Dendritic cell treated with granulocyte-macrophage colony-stimulating factor and Interleukin-4, amounts not matched to agents 40 ng/mL and 50 ng/mL, for 4 days (primary cell): ENCODE data around the gene KLK1.

ENCODE experiments used
- H3K27ac Mint-ChIP-seq: one replicate; pipeline ENCODE4 v1.8.0; 2022; ENCODE audit warnings: mild to moderate bottlenecking, mixed read lengths
- H3K27me3 Mint-ChIP-seq: one replicate; pipeline ENCODE4 v1.8.0; 2022; ENCODE audit warnings: mild to moderate bottlenecking, mixed read lengths
- H3K36me3 Mint-ChIP-seq: one replicate; pipeline ENCODE4 v1.8.0; 2022; ENCODE audit warnings: low read depth, mixed read lengths
- H3K4me1 Mint-ChIP-seq: one replicate; pipeline ENCODE4 v1.8.0; 2022; ENCODE audit warnings: low read depth, mixed read lengths
- H3K4me3 Mint-ChIP-seq: one replicate; pipeline ENCODE4 v1.8.0; 2022; ENCODE audit warnings: mild to moderate bottlenecking, moderate library complexity, mixed read lengths
- H3K9me3 Mint-ChIP-seq: one replicate; pipeline ENCODE4 v1.8.0; 2022; ENCODE audit warnings: mixed read lengths
- intact Hi-C: fragments of 100-400 bp; cut with micrococcal nuclease; formaldehyde crosslinking; loops from one replicate; pipeline ENCODE4 v1.15.0; 2022

The KLK1 gene

GRCh38 chr19:50843701-50844221 is 20.2 kb upstream of the KLK1 start:
- Mint-ChIP-seq H3K9me3 (no peaks in the 10 kb centered on the region), H3K27ac (no peak overlapping the region), H3K27me3 (peaks cover 29% of the 10 kb centered on the region), H3K4me1 (no peaks in the 10 kb centered on the region), H3K36me3 (no peaks in the 10 kb centered on the region), H3K4me3 (no peak overlapping the region)
- intact Hi-C loops = no loop called here

GRCh38 chr19:50843205-50843604 is 19.6 kb upstream of the KLK1 start:
- no peaks in the 10 kb centered on the region for H3K9me3 Mint-ChIP-seq
- H3K4me1 Mint-ChIP-seq = no peaks in the 10 kb centered on the region
- H3K27ac Mint-ChIP-seq = no peak overlapping the region
- peaks cover 30% of the 10 kb centered on the region for H3K27me3 Mint-ChIP-seq
- H3K36me3 Mint-ChIP-seq = no peaks in the 10 kb centered on the region
- intact Hi-C loops = no loop called here
- no peak overlapping the region for H3K4me3 Mint-ChIP-seq

DNA sequence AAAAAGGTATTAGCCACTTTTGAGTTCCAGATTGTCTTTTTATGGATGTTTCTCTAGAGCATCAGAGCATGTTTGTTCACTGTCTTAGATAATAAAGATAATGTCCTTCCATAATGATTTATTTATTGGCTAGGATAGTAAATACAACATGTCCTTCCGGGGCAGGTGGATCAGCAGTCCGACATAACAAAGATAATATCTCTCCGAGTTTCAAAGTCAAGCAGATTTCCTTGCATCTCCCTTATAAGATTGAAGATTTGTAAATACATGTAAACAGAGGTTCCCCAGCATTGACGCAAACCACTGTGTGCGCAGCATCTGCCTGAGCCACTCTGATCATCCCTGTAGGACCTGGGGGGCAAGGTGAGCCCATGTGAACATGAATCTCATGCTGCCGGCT is 18.5 kb upstream of the KLK1 start:
- H3K36me3 Mint-ChIP-seq = no peaks in the 10 kb centered on the region
- intact Hi-C loops = no loop called here
- H3K4me1 Mint-ChIP-seq = no peaks in the 10 kb centered on the region
- peaks cover 39% of the 10 kb centered on the region for H3K27me3 Mint-ChIP-seq
- H3K4me3 Mint-ChIP-seq = no peak overlapping the region
- H3K27ac Mint-ChIP-seq = no peak overlapping the region
- H3K9me3 Mint-ChIP-seq = no peaks in the 10 kb centered on the region

DNA sequence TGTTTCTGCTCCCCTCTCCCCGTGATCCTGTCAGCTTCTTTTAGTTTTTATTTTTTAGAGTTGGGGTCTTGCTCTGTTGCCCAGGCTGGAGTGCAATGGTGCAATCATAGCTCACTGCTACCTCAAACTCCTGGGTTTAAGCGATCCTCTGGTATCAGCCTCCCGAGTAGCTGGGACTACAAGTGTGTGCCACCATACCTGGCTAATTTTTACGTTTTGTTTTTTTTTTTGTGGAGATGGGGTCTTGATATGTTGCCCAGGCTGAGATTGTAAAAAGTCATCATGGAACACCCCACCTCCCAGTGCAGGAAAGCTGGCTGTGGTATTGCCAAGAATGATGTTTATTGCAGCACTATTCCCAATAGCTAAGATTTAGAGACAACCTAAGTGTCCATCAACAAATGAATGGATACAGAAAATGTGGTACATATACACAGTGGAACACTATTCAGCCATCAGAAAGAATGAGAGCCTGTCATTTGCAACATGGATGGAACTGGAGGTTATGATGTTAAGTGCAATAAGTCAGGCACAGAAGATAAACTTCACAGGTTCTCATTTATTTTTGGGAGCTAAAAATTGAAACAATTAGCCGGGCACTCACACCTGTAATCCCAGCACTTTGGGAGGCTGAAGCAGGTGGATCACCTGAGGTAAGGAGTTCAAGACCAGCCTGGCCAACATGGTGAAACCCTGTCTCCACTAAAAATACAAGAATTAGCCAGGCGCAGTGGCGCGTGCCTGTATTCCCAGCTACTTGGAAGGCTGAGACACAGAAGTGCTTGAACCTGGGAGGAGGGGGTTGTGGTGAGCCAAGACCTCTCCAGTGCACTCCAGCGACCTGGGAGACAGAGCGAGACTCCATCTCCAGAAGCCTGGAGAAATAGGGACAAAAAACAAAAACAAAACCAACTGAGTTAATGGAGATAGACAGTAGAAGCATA is 16.4 kb upstream of the KLK1 start:
- Mint-ChIP-seq H3K27me3 (peaks cover 56% of the 10 kb centered on the region), H3K27ac (no peak overlapping the region), H3K4me3 (no peak overlapping the region), H3K9me3 (no peaks in the 10 kb centered on the region), H3K4me1 (peaks cover 9% of the 10 kb centered on the region), H3K36me3 (no peaks in the 10 kb centered on the region)
- intact Hi-C loops = no loop called here

DNA sequence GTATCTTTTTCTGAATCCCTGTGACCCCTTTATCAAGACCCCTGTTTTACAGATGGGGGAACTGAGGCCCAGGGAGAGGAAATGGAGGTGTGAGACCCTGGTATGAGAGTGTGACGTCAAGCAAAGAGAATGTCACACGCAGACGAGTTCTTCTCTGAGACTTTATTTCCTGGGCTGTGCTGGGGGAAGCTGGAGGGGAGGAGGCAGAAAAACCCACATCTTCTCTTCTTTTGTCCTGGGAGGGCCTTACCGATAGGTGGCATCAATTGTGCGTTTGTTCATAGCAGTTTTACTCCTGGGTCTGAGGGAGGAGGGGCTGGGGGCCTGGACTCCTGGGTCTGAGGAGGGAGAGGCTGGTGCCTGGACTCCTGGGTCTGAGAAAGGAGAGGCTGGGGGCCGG is 14.7 kb upstream of the KLK1 start:
- H3K9me3 Mint-ChIP-seq = no peaks in the 10 kb centered on the region
- no peak overlapping the region for H3K27ac Mint-ChIP-seq
- no peak overlapping the region for H3K4me3 Mint-ChIP-seq
- intact Hi-C loops = no loop called here
- H3K4me1 Mint-ChIP-seq = peaks cover 9% of the 10 kb centered on the region
- peaks cover 55% of the 10 kb centered on the region for H3K27me3 Mint-ChIP-seq
- no peaks in the 10 kb centered on the region for H3K36me3 Mint-ChIP-seq

GRCh38 chr19:50837300-50837699 is 13.7 kb upstream of the KLK1 start:
- Mint-ChIP-seq H3K27me3 (peaks cover 62% of the 10 kb centered on the region), H3K9me3 (no peaks in the 10 kb centered on the region), H3K36me3 (no peaks in the 10 kb centered on the region), H3K27ac (no peak overlapping the region), H3K4me3 (no peak overlapping the region), H3K4me1 (peaks cover 9% of the 10 kb centered on the region)
- intact Hi-C loops = no loop called here

- Mint-ChIP-seq H3K27me3 (peaks cover 66% of the 10 kb centered on the region), H3K36me3 (no peaks in the 10 kb centered on the region), H3K27ac (peak overlapping the region; percentile 62), H3K4me3 (peak overlapping the region; percentile 71), H3K4me1 (peaks cover 9% of the 10 kb centered on the region), H3K9me3 (no peaks in the 10 kb centered on the region)
- intact Hi-C loops = no loop called here
Measured at GRCh38 chr19:50836543-50837195, 13.1 kb upstream of the KLK1 start.

DNA sequence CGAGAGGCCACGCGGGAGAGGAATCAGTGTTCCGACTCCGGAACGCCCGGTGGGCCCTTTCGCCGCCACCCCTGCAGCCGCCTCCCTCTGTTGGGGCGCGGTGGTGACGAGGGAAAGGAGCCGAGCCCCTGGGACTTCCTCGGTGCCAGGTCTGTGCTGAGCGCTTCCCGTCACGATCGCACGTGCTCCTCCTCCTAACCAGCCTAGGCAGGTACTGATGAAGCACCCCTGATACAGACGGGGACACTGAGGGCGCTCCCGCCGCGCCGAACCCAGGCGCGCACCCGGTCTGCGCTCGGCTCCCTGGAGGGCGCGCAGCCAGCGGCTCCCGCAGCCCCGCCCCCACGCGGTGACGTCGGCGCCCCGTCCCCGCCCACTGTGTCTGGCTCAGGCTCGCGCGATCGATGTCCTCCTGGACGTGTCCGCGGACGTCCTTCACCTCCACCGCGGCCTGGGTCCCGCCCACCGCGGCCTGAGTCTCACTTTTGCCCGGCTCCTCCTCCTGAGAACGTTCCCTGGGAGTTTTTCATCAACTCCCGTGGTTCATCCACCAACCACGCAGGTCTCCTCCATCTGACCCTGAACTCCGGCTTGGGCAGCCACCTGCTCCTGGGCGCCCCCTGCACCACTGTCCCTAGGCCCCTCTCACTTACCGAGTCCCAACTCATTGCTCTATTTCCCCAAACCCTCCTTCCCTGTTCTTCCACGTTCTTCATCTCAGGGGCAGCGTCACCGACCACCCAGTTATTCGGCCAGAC is 12.4 kb upstream of the KLK1 start:
- Mint-ChIP-seq H3K36me3 (no peaks in the 10 kb centered on the region), H3K27me3 (peaks cover 69% of the 10 kb centered on the region), H3K4me3 (peak overlapping the region; percentile 71), H3K9me3 (no peaks in the 10 kb centered on the region), H3K27ac (peak overlapping the region; percentile 62), H3K4me1 (peaks cover 9% of the 10 kb centered on the region)
- intact Hi-C loops = no loop called here

DNA sequence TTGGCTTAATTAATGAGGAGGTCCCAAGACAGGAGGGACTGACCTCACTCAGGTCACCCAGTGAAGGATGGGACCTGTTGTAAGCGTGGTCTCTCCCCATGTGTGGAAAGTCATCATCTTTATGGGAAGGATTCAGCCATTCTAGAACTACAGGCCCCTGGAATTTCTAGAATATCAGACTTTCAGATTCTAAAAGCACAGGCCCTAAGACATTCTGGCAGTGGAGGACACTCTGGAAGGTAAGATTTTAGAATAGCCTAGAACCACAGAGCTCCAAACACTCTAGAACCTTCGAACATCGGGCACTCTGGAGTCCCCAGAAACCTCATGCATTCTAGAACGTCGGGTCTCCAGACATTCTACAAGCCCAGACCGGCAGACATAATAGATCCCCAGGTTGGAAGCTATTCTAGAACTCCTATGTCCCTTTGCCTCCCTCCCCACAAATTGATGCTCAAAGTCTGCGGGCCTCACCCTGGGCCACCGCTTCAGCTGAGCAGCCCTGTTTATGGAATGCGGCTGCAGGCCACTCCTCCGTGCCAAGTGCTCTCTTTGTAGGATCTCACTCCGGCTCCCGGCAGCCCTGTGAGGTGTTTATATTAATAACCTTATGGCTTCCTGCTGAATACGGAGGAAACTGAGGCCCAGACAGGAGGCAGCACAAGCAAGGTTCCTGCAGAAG is 11.7 kb upstream of the KLK1 start:
- H3K9me3 Mint-ChIP-seq = no peaks in the 10 kb centered on the region
- H3K4me1 Mint-ChIP-seq = peaks cover 9% of the 10 kb centered on the region
- intact Hi-C loops = no loop called here
- H3K4me3 Mint-ChIP-seq = peak overlapping the region; percentile 71
- H3K27ac Mint-ChIP-seq = peak overlapping the region; percentile 62
- no peaks in the 10 kb centered on the region for H3K36me3 Mint-ChIP-seq
- H3K27me3 Mint-ChIP-seq = peaks cover 69% of the 10 kb centered on the region

DNA sequence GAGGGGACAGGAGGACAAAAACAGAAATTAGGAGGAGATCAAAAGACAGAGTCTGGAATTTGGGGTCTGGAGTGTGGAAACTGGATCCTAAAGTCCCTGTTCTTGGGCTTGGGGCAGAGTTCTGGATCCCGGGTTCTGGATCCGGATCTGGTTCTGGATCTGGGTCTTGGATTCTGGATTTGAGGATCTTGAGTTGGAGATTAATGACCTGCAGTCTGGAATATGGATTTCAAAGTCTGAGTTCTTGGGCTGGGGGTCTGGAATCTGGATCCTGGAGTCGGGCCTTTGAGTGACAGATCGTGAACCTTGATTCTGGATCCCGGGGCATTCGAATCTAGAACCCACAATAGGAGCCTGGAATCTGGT is 10.2 kb upstream of the KLK1 start:
- Mint-ChIP-seq H3K36me3 (no peaks in the 10 kb centered on the region), H3K4me3 (no peak overlapping the region), H3K4me1 (peaks cover 9% of the 10 kb centered on the region), H3K9me3 (no peaks in the 10 kb centered on the region), H3K27me3 (peaks cover 65% of the 10 kb centered on the region), H3K27ac (no peak overlapping the region)
- intact Hi-C loops = no loop called here

GRCh38 chr19:50833117-50833801 is 9.7 kb upstream of the KLK1 start, which contains the start of gene KLK15:
Gene KLK15, minus strand, starts transcription at chr19:50833574. Its CDS starts 2,082 bp downstream, at chr19:50831492.
- Mint-ChIP-seq H3K9me3 (no peaks in the 10 kb centered on the region), H3K4me3 (no peak within 1 kb of the TSS), H3K4me1 (peaks cover 9% of the 10 kb centered on the region), H3K36me3 (no peaks in the 10 kb centered on the region), H3K27me3 (peaks cover 63% of the 10 kb centered on the region), H3K27ac (no peak within 1 kb of the TSS)
- intact Hi-C loops = no loop called here

DNA sequence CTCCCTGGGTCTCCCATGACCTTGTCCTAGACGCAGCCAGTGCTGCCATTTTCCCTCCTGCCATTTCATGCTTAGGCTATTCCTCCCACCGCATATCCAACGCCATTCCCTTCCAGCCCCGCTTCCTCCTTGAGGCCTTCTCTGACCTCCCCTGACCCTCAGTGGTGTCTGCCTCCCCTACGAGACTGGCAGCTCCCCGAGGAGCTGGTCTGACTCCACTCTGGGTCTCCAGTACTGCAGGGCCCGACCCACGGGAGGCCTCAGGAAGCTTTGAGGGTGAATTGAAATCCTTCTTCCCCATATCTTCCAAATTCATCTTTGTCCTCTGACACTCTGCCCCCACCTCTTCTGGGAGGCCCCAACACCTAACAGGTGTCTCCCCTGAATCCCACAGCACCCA is 9.1 kb upstream of the KLK1 start:
- H3K4me1 Mint-ChIP-seq = peaks cover 9% of the 10 kb centered on the region
- H3K27ac Mint-ChIP-seq = no peak overlapping the region
- H3K36me3 Mint-ChIP-seq = no peaks in the 10 kb centered on the region
- peaks cover 63% of the 10 kb centered on the region for H3K27me3 Mint-ChIP-seq
- intact Hi-C loops = no loop called here
- no peaks in the 10 kb centered on the region for H3K9me3 Mint-ChIP-seq
- H3K4me3 Mint-ChIP-seq = no peak overlapping the region

- intact Hi-C loops = no loop called here
- H3K36me3 Mint-ChIP-seq = no peaks in the 10 kb centered on the region
Measured at GRCh38 chr19:50831026-50831396, 7.4 kb upstream of the KLK1 start.

More at GRCh38 chr19:50831026-50831396, 7.4 kb upstream of the KLK1 start:
- no peaks in the 10 kb centered on the region for H3K9me3 Mint-ChIP-seq
- peaks cover under 1% of the 10 kb centered on the region for H3K4me1 Mint-ChIP-seq
- H3K27me3 Mint-ChIP-seq = peaks cover 60% of the 10 kb centered on the region
- no peak overlapping the region for H3K27ac Mint-ChIP-seq
- no peak overlapping the region for H3K4me3 Mint-ChIP-seq
